Upper lobe of left lung (tissue), 6 donors: ENCODE data around the gene ANO1. TPM values are rescaled to one million over a fixed set of nuclear protein-coding genes. Genes with fewer than 3 reads are reported as not detected.

ENCODE experiments used
- ATAC-seq, 2 donors: fragments of 200-7000 bp; cut with Tn5 transposase; one replicate each; pipeline ENCODE4 v1.9.1; 2022; ENCODE audit warnings: mild to moderate bottlenecking in 2 of 2, moderate library complexity in 2 of 2; ENCODE audit not compliant: low FRiP score in 2 of 2
- DNase-seq, 2 donors: peaks; one replicate each; pipeline ENCODE4 v3.0.0-alpha.2; 2019 to 2020
- H3K27ac ChIP-seq, 4 donors: fragments of 200-600 bp; sonication (generic); one replicate each; pipeline ENCODE4 v1.5.1; 2016 to 2019
- H3K27me3 ChIP-seq, 4 donors: fragments of 200-600 bp; sonication (generic); one replicate each; pipeline ENCODE4 v1.5.1; 2017 to 2019
- H3K36me3 ChIP-seq, 4 donors: fragments of 200-600 bp; sonication (generic); one replicate each; pipeline ENCODE4 v1.5.1; 2016 to 2019
- H3K4me1 ChIP-seq, 4 donors: fragments of 200-600 bp; sonication (generic); one replicate each; pipeline ENCODE4 v1.5.1; 2018 to 2019
- H3K4me3 ChIP-seq, 4 donors: fragments of 200-600 bp; sonication (generic); one replicate each; pipeline ENCODE4 v1.5.1; 2017 to 2019; ENCODE audit warnings: mild to moderate bottlenecking in 2 of 4, moderate library complexity in 1 of 4
- H3K9me3 ChIP-seq, 4 donors: fragments of 200-600 bp; sonication (generic); one replicate each; pipeline ENCODE4 v1.5.1; 2018 to 2019
- CTCF ChIP-seq, 6 experiments: fragments of 450-650 bp in 4 of 6; fragments of 200-600 bp in 2 of 6; sonication (generic) in 2 of 6; IDR thresholded peaks; one replicate each; pipeline ENCODE4 v1.5.1; 2016 to 2019; ENCODE audit warnings: antibody characterized with exemption in 6 of 6
- EP300 ChIP-seq, 4 donors: sonication (generic); formaldehyde crosslinking; IDR thresholded peaks; one replicate each; pipeline ENCODE4 v1.5.1; 2017; ENCODE audit warnings: antibody characterized with exemption in 4 of 4, control low read depth in 2 of 4
- POLR2A ChIP-seq, 4 donors: fragments of 450-650 bp; IDR thresholded peaks; one replicate each; pipeline ENCODE4 v1.5.1; 2016 to 2017; ENCODE audit warnings: antibody characterized with exemption in 4 of 4, mild to moderate bottlenecking in 2 of 4
- POLR2AphosphoS5 ChIP-seq, 2 donors: sonication (generic); formaldehyde crosslinking; IDR thresholded peaks; one replicate each; pipeline ENCODE4 v1.5.1; 2017; ENCODE audit warnings: antibody characterized with exemption in 2 of 2
- WGBS, 2 donors: methylation state at CpG; one replicate each; pipeline ENCODE4 v1.1.5; 2017 to 2018; 5-methylcytosine and 5-hydroxymethylcytosine counted together
- total RNA-seq, 6 donors: library from RNA; depleted of rRNA in 4 of 6; stranded (reverse); fragments of >200 nt in 4 of 6; gene quantifications; one replicate each; pipeline versions ENCODE4 v1.1.0 to v1.2.1, GENCODE V29; 2016 to 2021
- donor health status: DM: no; HTN: no; CAD: no; lungs with moderate emphysema.
- donor health status: DM: no; HTN: yes; CAD: no; lungs with severe emphysema.

The ANO1 gene
- total RNA-seq, 6 donors from 2014 or later: 4.8 to 13.2 (median 7.2) TPM

- Histone ChIP-seq H3K4me3 (no peak overlapping the region), H3K36me3 (no peaks in the 10 kb centered on the region), H3K27ac (no peak overlapping the region), H3K27me3 (no peaks in the 10 kb centered on the region), H3K9me3 (no peaks in the 10 kb centered on the region), H3K4me1 (no peaks in the 10 kb centered on the region)
- no peak for TF ChIP-seq EP300 (IDR thresholded peaks at IDR 0.05)
- no peak for ATAC-seq
- DNase-seq: no peak
- WGBS, 2 donors: 88 to 100% methylated on average over 1 of the region's 1 CpG
Measured at GRCh38 chr11:70118642-70119041, 40.5 kb downstream of the ANO1 start.

GRCh38 chr11:70119502-70119901, 41.4 kb downstream of the ANO1 start:
- H3K27ac ChIP-seq: no peak overlapping the region
- no peak for ATAC-seq
- no peaks in the 10 kb centered on the region for H3K27me3 ChIP-seq
- 80 to 95% methylated on average over 2 of the region's 2 CpGs for WGBS, 2 donors
- H3K9me3 ChIP-seq: no peaks in the 10 kb centered on the region
- DNase-seq: no peak
- TF ChIP-seq POLR2AphosphoS5 (IDR thresholded peaks at IDR 0.05): no peak
- no peak for TF ChIP-seq CTCF (IDR thresholded peaks at IDR 0.05)
- TF ChIP-seq EP300 (IDR thresholded peaks at IDR 0.05): no peak
- TF ChIP-seq POLR2A (IDR thresholded peaks at IDR 0.05): no peak
- H3K4me3 ChIP-seq: no peak overlapping the region
- H3K4me1 ChIP-seq: no peaks in the 10 kb centered on the region
- H3K36me3 ChIP-seq: no peaks in the 10 kb centered on the region

GRCh38 chr11:70120674-70121073, 42.6 kb downstream of the ANO1 start:
- Histone ChIP-seq H3K36me3 (no peaks in the 10 kb centered on the region), H3K27me3 (no peaks in the 10 kb centered on the region), H3K4me3 (no peak overlapping the region), H3K9me3 (no peaks in the 10 kb centered on the region), H3K27ac (no peak overlapping the region), H3K4me1 (no peaks in the 10 kb centered on the region)
- DNase-seq: peak in 1 of 2 donors; percentile 33
- no peak for ATAC-seq
- WGBS, 2 donors: 19 to 58% methylated on average over 3 to 11 of the region's 11 CpGs
- TF ChIP-seq CTCF (IDR thresholded peaks at IDR 0.05) (no peak), POLR2AphosphoS5 (IDR thresholded peaks at IDR 0.05) (no peak), POLR2A (IDR thresholded peaks at IDR 0.05) (no peak), EP300 (IDR thresholded peaks at IDR 0.05) (no peak)

GRCh38 chr11:70122490-70123198, 44.5 kb downstream of the ANO1 start:
- no peak for DNase-seq
- no peak overlapping the region for H3K4me3 ChIP-seq
- no peaks in the 10 kb centered on the region for H3K36me3 ChIP-seq
- no peaks in the 10 kb centered on the region for H3K4me1 ChIP-seq
- H3K27ac ChIP-seq: no peak overlapping the region
- no peaks in the 10 kb centered on the region for H3K9me3 ChIP-seq
- ATAC-seq: no peak
- TF ChIP-seq EP300 (IDR thresholded peaks at IDR 0.05) (no peak), POLR2A (IDR thresholded peaks at IDR 0.05) (no peak), CTCF (IDR thresholded peaks at IDR 0.05) (no peak), POLR2AphosphoS5 (IDR thresholded peaks at IDR 0.05) (no peak)
- WGBS, 2 donors: 65 to 66% methylated on average over 14 of the region's 14 CpGs
- H3K27me3 ChIP-seq: no peaks in the 10 kb centered on the region

- H3K4me1 ChIP-seq: peaks cover 0 to 7% (median under 1%) of the 10 kb centered on the region in 4 donors
- no peak overlapping the region for H3K27ac ChIP-seq
- WGBS, 2 donors: 68 to 69% methylated on average over 4 of the region's 4 CpGs
- TF ChIP-seq POLR2A (IDR thresholded peaks at IDR 0.05) (no peak), POLR2AphosphoS5 (IDR thresholded peaks at IDR 0.05) (no peak), CTCF (IDR thresholded peaks at IDR 0.05) (no peak), EP300 (IDR thresholded peaks at IDR 0.05) (no peak)
- no peak for DNase-seq
- H3K4me3 ChIP-seq: no peak overlapping the region
- no peaks in the 10 kb centered on the region for H3K9me3 ChIP-seq
- no peaks in the 10 kb centered on the region for H3K36me3 ChIP-seq
- ATAC-seq: no peak
- no peaks in the 10 kb centered on the region for H3K27me3 ChIP-seq
Measured at GRCh38 chr11:70123711-70124110, 45.6 kb downstream of the ANO1 start.
